Measurements from ENCODE around the gene OR2A12. TPM values are rescaled to one million over a fixed set of nuclear protein-coding genes. Genes with fewer than 3 reads are reported as not detected.

The OR2A12 gene
- total RNA-seq, 1 experiment from 2014 or later: not detected

DNA sequence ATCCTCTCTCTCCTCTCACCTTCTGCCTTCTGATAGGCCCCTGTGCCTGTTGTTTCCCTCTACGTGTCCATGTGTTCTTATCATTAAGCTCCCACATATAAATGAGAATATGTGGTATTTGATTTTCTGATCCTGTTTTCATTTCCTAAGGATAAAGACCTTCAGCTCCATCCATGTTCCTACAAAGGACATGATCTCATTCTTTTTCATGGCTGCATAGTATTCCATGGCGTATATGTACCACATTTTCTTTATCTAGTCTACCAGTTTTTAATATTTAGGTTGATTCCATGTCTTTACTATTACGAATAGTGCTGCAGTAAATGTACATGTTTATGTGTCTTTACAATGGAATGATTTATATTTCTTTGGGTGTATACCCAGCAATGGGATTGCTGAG is 4.6 kb downstream of the OR2A12 start:
- H3K27ac ChIP-seq (ENCODE audit: low read length): no peak overlapping the region
- in situ Hi-C loops (cut with HindIII; ENCODE audit: low pct_unique_long_range_greater_than_20kb, low sequenced_read_pairs) (no loop called here), intact Hi-C loops (cut with micrococcal nuclease; ENCODE audit: unreplicated experiment) (no loop called here)
- no peaks in the 10 kb centered on the region for H3K27me3 ChIP-seq (ENCODE audit: control insufficient read depth, insufficient read depth, low read length)
- DNase-seq (ENCODE audit: low read depth, low spot score): no peak
- TF ChIP-seq, protein P1, sequence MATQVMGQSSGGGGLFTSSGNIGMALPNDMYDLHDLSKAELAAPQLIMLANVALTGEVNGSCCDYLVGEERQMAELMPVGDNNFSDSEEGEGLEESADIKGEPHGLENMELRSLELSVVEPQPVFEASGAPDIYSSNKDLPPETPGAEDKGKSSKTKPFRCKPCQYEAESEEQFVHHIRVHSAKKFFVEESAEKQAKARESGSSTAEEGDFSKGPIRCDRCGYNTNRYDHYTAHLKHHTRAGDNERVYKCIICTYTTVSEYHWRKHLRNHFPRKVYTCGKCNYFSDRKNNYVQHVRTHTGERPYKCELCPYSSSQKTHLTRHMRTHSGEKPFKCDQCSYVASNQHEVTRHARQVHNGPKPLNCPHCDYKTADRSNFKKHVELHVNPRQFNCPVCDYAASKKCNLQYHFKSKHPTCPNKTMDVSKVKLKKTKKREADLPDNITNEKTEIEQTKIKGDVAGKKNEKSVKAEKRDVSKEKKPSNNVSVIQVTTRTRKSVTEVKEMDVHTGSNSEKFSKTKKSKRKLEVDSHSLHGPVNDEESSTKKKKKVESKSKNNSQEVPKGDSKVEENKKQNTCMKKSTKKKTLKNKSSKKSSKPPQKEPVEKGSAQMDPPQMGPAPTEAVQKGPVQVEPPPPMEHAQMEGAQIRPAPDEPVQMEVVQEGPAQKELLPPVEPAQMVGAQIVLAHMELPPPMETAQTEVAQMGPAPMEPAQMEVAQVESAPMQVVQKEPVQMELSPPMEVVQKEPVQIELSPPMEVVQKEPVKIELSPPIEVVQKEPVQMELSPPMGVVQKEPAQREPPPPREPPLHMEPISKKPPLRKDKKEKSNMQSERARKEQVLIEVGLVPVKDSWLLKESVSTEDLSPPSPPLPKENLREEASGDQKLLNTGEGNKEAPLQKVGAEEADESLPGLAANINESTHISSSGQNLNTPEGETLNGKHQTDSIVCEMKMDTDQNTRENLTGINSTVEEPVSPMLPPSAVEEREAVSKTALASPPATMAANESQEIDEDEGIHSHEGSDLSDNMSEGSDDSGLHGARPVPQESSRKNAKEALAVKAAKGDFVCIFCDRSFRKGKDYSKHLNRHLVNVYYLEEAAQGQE (IDR thresholded peaks at IDR 0.05; ENCODE audit: insufficient read depth in 1 of 2, low read depth in 2 of 2, low read length in 1 of 2): no peak
- no peak for TF ChIP-seq POLR2AphosphoS5 (IDR thresholded peaks at IDR 0.05; ENCODE audit: low read depth, low read length)
- H3K36me3 ChIP-seq (ENCODE audit: control insufficient read depth, insufficient read depth, low read length): no peaks in the 10 kb centered on the region
- H3K9me3 ChIP-seq (ENCODE audit: control insufficient read depth, insufficient read depth, low read depth, low read length): no peaks in the 10 kb centered on the region
- POLR2A ChIA-PET: no interaction called here
- CTCF ChIA-PET: no interaction called here
- H3K4me3 ChIP-seq (ENCODE audit: low read depth in 2 of 2, low read length in 2 of 2): no peak overlapping the region
- no peak for ATAC-seq
- H3K4me1 ChIP-seq (ENCODE audit: control insufficient read depth, insufficient read depth, low read length): no peaks in the 10 kb centered on the region
- no TSS peak for BruUV-seq (replicated peaks)

DNA sequence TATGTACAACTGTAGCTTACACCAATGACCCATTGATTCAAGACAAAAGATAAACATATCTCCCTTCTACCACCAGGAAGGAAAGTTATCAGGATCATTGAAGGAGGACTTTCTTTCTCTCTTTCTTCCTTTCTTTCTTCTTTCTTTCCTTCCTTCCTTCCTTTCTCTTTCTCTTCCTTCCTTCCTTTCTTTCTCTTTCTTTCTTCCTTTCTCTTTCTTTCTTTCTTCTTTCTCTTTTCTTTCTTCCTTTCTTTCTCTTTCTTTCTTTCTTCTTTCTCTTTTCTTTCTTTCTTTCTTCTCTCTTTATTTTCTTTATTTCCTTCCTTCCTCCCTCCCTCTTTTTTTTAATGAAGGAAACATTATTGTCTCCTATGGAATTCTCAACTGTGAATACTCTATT is 12.7 kb downstream of the OR2A12 start:
- TF ChIP-seq POLR2AphosphoS5 (IDR thresholded peaks at IDR 0.05; ENCODE audit: low read depth, low read length): no peak
- TF ChIP-seq TCF7L2 (IDR thresholded peaks at IDR 0.05; ENCODE audit: low read depth, low read length): no peak
- TF ChIP-seq, protein P2, sequence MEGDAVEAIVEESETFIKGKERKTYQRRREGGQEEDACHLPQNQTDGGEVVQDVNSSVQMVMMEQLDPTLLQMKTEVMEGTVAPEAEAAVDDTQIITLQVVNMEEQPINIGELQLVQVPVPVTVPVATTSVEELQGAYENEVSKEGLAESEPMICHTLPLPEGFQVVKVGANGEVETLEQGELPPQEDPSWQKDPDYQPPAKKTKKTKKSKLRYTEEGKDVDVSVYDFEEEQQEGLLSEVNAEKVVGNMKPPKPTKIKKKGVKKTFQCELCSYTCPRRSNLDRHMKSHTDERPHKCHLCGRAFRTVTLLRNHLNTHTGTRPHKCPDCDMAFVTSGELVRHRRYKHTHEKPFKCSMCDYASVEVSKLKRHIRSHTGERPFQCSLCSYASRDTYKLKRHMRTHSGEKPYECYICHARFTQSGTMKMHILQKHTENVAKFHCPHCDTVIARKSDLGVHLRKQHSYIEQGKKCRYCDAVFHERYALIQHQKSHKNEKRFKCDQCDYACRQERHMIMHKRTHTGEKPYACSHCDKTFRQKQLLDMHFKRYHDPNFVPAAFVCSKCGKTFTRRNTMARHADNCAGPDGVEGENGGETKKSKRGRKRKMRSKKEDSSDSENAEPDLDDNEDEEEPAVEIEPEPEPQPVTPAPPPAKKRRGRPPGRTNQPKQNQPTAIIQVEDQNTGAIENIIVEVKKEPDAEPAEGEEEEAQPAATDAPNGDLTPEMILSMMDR (IDR thresholded peaks at IDR 0.05): no peak
- TF ChIP-seq, protein P1 (IDR thresholded peaks at IDR 0.05; ENCODE audit: insufficient read depth in 1 of 2, low read depth in 2 of 2, low read length in 1 of 2): no peak
- TF ChIP-seq SIN3A (IDR thresholded peaks at IDR 0.05; ENCODE audit: borderline replicate concordance, insufficient read depth, low read depth, low read length): no peak
- DNase-seq (ENCODE audit: low read depth, low spot score) (no peak), ATAC-seq (no peak)
- no peaks in the 10 kb centered on the region for H3K36me3 ChIP-seq (ENCODE audit: control insufficient read depth, insufficient read depth, low read length)
- H3K4me3 ChIP-seq (ENCODE audit: low read depth in 2 of 2, low read length in 2 of 2): no peak overlapping the region
- no peaks in the 10 kb centered on the region for H3K27me3 ChIP-seq (ENCODE audit: control insufficient read depth, insufficient read depth, low read length)
- in situ Hi-C loops (cut with HindIII; ENCODE audit: low pct_unique_long_range_greater_than_20kb, low sequenced_read_pairs) (no loop called here), intact Hi-C loops (cut with micrococcal nuclease; ENCODE audit: unreplicated experiment) (no loop called here)
- ChIA-PET POLR2A (no interaction called here), CTCF (no interaction called here)
- H3K27ac ChIP-seq (ENCODE audit: low read length): no peak overlapping the region
- no peaks in the 10 kb centered on the region for H3K9me3 ChIP-seq (ENCODE audit: control insufficient read depth, insufficient read depth, low read depth, low read length)
- H3K4me1 ChIP-seq (ENCODE audit: control insufficient read depth, insufficient read depth, low read length): no peaks in the 10 kb centered on the region
- no TSS peak for BruUV-seq (replicated peaks)
